Activated naive CD4-positive, alpha-beta T cell treated with anti-CD3 and anti-CD28 coated beads, Interleukin-2, amount 50 U/mL, for 16 hours (primary cell): ENCODE measurements around the gene PCNX3.

Source experiments
- DNase-seq: peaks from one replicate; pipeline ENCODE4 v3.0.0-alpha.2; 2020

PCNX3 gene

GRCh38 chr11:65599216-65599954, 16.2 kb upstream of the PCNX3 start:
- no peak for DNase-seq

DNA sequence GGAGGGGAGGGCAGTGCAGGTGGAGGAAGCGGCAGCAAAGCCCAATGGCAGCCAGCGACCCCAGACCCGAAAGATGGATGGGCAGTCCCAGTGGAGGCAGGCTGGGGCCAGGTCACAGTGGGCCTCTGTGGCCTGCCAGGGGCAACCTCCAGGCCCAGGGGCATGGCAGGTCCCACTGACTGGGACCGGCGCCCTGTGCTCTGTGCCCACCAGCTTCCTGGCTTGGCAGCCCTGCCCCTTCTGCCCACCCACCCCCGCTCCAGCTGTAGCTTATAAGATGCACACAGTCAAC, 15.7 kb upstream of the PCNX3 start:
- DNase-seq: no peak

DNA sequence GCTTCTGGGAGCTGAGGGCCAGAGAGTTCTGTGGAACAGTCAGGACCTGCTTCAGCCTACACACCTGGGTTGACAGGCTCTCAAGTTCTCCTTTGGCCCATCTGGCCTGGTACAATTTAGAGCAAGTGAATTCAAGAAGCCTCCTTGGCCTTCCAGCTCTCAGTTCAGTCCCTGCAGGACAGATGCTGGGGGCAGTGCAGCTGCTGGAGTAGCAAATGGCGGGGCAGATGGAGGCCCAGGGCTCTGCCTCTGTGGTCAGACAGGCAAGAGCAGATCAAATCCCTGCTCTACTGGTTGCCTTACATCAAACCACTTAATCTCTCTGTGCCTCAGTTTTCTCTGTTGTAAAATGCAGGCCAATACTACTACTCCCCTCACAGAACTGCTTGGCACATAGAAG, 11.3 kb upstream of the PCNX3 start:
- DNase-seq: no peak

GRCh38 chr11:65606876-65607613, 8.5 kb upstream of the PCNX3 start:
- no peak for DNase-seq

- DNase-seq: no peak
These were observed 7.8 kb upstream of the PCNX3 start for GRCh38 chr11:65607614-65608426.

- no peak for DNase-seq
These were observed 6.3 kb upstream of the PCNX3 start for GRCh38 chr11:65609229-65609628.

DNA sequence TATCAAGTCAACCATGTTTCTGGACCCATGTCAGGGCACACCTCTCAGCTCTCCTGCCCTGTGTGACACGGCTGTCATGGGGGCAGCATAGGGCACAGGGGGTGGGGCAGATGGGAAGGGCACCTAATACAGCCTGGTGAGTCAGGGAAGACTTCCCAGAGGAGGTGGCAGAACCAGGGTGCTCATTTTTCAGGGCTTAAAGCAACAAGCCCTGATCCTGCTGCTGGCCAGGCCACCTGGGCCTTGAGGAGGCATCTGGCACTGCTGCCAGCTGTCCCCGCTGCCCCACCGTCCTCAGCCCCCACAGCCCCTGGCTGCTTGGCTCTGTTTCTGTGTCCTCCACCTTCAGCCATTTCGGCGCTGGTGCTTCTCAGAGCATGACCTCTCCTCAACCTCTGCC, 5.9 kb upstream of the PCNX3 start:
- DNase-seq: no peak

DNA sequence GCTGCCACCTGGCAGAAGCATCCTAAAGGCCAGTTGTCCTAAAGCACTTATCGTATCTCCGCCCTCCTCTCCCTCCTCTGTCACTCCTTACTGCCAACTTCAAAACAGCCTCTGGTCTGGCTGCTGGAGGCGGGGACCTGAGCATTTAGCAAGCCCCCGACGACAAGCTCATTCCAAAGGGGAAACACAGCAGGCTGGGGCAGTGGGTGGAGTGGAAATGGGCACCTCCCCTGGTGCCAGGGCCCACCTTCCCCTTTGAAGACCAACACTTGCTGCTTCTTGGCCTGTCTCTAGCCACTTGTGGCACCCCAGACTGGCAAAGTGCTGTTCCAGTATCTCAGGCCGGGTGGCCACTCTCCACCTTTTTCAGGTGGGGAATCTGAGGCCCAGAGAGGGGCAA, 5.2 kb upstream of the PCNX3 start:
- no peak for DNase-seq

- no peak for DNase-seq
These were observed 4.4 kb upstream of the PCNX3 start for GRCh38 chr11:65611028-65611757.

GRCh38 chr11:65611758-65612603, 3.6 kb upstream of the PCNX3 start:
- no peak for DNase-seq

DNA sequence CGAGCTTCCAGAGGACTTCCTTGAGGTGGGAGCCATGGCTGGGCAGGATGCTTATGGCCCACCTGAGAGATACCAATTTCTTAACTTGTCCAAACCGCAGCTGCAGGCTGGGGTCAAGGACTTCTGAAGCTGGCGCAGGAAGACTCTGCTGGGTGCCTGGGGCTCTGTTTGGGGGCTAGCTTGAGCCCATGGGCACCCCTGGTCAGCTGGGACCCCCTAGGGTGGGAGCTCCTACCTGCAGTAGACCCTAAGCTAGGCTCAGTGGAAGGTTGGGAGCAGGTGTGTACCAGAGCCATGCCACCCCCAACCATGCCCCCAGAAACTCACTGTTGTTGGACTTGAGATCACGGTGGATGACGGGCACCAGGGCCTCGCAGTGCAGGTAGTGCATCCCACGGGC, 2.9 kb upstream of the PCNX3 start:
- DNase-seq: no peak

GRCh38 chr11:65613091-65613928, 2.3 kb upstream of the PCNX3 start:
- DNase-seq: no peak

- peak; percentile 38 for DNase-seq
These were observed 486 bp downstream of the PCNX3 start for GRCh38 chr11:65615950-65616574.

- DNase-seq: peak; percentile 29
These were observed 1.0 kb downstream of the PCNX3 start for GRCh38 chr11:65616575-65617001.

DNA sequence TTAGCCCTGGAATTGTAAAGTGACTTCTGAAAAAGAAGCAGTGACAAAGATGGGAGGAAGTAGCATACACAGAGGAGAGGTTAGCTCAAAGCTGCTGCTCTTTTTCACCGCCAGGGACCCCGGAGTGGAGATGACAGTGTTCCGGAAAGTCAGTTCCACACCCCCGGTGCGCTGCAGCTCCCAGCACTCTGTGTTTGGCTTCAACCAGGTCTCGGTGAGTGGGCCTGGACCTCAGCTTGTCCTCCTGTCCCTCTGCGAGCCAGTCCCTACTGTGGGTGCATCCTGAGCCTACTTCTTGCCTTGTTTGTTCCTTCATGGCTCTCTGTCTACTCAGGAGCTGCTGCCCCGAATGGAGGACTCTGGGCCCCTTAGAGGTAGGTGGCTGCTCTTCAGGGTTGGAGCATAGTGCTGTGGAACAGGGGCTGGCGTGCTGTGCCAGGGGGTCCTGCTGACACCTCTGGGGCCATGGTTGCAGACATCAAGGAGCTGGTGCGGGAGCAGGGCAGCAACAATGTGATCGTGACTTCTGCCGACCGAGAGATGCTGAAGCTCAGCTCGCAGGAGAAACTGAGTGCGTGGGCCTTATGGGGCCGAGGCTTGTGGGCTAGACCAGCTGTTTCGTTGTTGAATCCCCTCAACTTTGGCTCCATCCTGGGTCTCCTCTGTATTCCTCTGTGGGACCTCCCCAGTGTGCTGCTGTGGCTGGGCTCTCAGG, 1.7 kb downstream of the PCNX3 start:
- DNase-seq: no peak

DNA sequence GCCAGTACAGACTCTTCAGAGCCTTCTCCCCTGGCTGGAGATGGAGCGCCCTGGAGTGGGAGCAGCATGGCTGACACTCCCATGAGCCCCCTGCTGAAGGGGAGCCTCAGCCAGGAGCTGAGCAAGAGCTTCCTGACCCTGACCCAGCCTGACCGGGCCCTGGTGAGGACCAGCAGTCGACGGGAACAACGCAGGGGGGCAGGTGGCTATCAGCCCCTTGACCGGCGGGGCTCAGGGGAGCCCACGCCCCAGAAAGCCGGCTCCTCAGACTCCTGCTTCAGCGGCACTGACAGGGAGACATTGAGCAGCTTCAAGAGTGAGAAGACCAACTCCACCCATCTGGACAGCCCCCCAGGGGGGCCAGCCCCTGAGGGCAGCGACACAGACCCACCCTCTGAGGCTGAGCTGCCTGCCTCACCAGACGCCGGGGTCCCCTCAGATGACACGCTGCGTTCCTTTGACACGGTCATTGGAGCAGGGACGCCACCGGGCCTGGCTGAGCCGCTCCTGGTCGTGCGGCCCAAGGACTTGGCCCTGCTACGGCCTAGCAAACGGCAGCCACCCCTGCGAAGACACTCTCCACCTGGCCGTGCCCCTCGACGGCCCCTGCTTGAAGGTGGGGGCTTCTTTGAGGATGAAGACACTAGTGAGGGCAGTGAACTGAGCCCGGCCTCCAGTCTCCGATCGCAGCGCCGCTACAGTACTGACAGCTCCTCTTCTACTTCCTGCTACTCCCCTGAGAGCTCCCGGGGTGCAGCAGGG, 2.6 kb downstream of the PCNX3 start:
- no peak for DNase-seq

DNA sequence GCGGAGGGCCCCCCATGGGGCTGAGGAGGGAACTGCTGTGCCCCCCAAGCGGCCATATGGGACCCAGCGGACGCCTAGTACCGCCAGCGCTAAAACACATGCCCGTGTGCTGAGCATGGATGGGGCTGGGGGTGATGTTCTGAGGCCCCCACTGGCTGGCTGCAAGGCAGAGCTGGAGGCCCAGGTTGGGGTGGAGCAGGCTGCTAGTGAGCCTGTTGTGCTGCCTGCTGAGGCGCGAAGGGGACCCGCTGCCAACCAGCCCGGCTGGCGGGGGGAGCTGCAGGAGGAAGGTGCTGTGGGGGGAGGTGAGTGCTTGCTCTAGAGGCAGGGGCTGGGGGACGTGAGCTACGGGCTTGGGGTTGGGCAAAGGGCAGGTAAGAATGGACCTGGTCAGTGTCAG, 3.2 kb downstream of the PCNX3 start:
- DNase-seq: no peak

DNA sequence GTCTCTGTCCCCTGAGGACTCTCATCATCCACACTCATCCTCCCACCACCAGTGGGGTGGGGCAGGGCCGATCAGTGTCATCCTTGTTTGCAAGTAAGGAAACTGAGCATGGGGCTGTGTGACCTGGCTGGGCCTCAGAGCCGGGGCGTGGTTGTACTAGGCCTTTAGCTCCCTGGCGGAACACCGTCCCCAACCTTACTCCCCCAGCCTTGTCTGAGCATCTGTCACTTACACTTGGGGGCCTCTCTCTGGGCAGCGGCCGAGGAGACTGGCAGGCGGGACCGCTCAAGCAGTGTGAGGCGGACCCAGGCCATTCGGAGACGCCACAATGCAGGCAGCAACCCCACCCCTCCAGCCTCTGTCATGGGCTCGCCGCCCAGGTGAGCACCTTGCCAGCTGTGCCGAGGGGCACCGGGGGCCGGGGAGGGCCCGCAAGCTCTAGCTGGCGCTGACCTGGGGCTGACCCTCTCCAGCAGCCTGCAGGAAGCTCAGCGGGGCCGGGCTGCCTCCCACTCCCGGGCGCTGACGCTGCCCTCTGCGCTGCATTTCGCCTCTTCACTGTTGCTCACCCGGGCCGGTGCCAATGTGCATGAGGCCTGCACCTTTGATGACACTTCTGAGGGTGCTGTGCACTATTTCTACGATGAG, 3.8 kb downstream of the PCNX3 start:
- DNase-seq: no peak

DNA sequence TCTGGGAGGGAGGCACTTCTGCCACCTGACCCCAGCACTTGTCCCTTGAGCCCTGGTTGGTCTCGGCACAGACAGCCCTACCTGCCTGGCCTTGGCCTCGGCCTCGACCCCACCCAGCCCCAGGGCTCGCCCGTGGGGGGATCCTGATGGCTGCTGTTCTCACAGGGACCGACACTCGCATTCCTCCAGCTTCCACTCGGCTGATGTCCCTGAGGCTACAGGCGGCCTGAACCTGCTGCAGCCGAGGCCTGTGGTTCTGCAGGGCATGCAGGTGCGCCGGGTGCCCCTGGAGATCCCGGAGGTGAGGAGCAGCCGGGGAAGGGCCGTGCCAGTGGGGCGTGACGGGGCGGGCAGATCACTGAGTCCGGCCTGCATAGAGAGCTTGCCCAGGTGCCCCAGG, 5.1 kb downstream of the PCNX3 start:
- DNase-seq: no peak
